SK-N-MC (cell line): ENCODE data around the gene ITIH3.

ENCODE experiments used
- EZH2 ChIP-seq: fragments of 200-600 bp; sonication (generic); IDR thresholded peaks from one replicate; pipeline ENCODE4 v1.6.1; 2017; ENCODE audit warnings: antibody characterized with exemption
- FOXP2 ChIP-seq: optimal IDR thresholded peaks from 2 replicates; pipeline ENCODE3; 2011; ENCODE audit warnings: mild to moderate bottlenecking, moderate library complexity; ENCODE audit not compliant: insufficient read depth; ENCODE audit errors: extremely low read length, control extremely low read depth
- POLR2AphosphoS5 ChIP-seq: IDR thresholded peaks from 2 replicates; pipeline ENCODE4 v1.6.1; 2012; ENCODE audit warnings: mild to moderate bottlenecking, low read depth, low read length, borderline replicate concordance

DNA sequence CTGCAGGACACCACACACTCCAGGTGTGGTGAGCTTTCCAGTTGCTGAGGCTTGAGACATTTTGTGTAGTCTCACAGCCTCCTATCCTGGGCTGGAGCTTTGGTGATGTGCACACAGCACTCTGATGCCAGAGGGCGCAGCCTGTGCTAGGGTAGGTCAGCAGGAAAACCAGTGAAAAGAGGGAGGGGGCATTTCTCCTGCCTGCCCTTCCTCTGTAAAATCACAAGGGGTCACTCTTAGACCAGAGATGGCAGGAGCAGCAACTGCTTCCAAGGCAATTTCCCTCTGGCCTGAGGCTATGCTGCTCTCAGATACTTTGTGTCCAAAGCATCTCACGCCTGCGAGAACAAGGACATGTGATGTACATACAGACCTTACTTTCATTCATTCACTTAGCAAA, 56.8 kb downstream of the ITIH3 start:
- TF ChIP-seq EZH2 (no peak), POLR2AphosphoS5 (no peak), FOXP2 (no peak)
